8988T (cell line): Measurements from ENCODE around the gene SH3GL3.

ENCODE experiments used
- DNase-seq: peaks from one replicate; pipeline ENCODE4 v3.0.0; 2011

SH3GL3 gene

DNA sequence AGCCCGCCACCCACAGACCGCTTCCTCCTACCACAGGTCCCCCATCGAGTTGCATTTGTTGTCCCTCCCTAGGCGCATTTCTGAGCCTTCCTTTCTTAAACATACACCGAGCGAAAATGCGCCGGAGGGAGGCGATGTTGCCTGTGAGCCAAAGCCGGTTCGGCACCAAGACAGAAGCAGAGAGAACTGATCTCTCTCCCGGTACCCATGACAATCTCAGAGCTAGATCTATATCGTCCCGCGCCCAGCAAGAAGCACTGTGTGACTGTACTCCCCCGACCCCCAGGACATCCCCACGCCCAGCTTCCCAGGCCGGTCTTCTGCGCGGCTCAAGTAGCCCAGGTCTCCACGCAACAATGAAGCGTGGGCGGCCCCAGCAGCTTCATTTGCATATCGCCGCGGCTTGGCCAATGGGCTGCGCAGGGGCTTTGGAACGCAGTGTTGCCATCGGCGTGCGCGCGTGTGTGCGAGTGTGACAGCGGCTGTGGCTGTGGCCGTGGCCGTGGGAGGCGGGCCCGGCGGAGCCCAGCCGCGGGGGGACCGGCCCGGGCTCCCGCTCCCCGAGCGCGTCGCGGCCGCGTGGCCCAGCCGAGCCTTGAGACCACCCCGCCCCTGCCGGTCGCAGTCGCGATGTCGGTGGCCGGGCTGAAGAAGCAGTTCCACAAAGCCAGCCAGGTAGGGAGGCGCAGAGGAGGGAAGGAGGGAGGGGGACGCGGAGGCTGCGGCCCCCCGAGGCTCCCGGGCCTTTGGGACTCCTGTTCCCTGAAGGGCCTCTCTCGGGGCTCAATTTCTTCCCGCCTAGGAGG is at the start of gene SH3GL3:
TSS of gene SH3GL3 (plus strand) at position 438 of the 806 bp plus-strand sequence. CDS start at position 631, 193 bp downstream.
- no peak for DNase-seq

DNA sequence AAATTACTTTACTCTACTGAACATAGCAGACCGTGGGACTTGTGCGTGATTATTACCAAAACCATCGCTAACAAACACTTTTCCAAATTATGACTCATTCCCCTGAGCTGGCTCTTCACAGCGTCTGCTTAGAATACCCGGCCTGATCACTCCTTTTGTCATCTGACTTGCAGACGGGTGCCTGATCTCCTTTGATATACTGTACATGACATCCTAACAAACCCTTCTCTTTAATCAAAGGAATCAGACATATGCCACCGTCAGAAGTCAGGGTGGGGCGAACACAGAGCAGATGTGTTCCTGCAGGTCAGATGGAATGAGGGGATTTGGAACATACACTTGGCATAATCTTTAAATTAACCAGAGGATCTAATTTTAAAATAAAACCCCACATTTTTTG is 48.5 kb upstream of the SH3GL3 start:
- no peak for DNase-seq

GRCh38 chr15:83404121-83404520 is 43.0 kb upstream of the SH3GL3 start:
- DNase-seq: no peak

DNA sequence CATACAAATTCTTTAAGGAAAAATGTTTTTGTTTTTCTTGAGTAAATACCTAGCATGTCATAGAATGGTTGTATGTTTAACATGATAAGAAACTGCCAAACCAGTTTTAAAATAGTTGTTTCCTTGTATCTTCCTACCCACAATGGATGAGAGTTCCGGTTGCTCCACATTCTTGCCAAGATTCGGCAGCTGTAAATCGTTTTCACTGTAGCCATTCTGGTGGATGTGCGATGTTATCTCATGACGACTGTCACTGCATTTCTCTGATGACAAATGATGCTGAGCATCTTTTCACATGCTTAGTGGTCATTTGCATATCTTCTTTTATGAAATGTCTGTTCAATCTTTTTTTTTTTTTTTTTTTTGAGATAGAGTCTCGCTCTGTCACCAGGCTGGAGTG is 36.6 kb upstream of the SH3GL3 start:
- no peak for DNase-seq

DNA sequence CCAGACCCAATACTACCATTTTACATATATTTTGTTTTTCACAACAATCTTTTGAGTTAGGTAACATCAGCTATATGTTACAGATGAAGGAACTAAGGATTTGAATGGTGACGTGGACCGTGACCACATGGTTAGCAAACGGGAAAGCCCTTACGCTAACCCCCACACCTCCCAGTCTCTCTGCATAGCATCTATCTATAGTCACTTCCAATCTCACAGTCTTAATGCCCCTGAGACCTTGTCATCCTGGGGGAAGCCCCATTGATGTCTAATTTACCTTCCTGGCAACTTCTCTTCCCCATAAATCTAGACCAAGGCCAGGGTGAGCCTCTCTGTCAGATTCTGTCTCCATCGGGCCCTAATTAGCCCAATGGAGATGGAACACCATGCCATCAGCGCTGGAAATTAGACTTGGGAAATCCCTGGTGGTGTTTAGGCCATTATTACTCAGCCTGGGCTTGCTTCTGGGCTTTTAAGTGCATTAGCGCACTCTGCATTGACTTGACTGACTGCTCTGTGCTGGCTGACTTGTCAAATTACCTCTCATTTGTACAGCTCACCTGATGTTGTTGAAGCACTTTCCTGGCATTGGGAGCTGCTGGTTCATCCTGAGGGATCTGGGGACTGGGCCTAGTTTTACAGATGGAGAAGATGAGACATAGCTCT is 34.0 kb upstream of the SH3GL3 start:
- DNase-seq: no peak

DNA sequence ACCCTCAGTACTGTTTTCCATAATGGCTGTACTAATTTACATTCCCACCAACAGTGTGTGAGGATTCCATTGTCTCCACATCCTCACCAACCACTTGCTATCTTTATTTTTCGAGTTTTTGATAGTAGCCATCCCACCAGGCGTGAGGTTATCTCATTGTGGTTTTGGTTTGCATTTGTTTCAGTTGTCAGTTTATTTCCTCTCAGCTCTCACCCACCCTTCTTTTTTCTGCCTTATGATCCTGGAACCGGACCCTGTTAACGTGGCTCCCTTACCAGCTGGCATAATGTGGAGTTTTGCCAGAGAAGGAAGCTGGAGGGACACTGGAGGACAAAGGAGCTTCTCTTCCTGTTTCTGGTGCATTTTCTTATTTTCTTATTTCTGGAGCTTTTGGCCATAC is 25.1 kb upstream of the SH3GL3 start:
- no peak for DNase-seq

DNA sequence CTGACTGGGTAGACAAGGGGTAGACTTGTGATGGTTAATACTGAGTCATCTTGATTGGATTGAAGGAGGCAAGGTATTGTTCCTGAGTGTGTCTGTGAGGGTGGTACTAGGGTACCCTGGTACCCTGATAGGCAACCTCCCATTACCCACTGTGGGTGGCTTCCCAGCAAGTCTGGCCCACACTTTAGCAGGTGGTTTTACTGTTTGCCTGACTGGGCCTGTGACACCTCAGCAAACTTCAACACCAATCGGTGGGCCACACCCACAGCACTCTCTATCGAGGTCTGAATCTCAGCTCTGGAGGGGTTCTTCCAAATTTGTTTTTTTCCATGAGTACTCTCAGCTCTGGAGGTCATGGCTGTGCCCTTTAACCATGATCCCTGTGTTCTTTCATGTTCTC is 24.6 kb upstream of the SH3GL3 start:
- DNase-seq: no peak

DNA sequence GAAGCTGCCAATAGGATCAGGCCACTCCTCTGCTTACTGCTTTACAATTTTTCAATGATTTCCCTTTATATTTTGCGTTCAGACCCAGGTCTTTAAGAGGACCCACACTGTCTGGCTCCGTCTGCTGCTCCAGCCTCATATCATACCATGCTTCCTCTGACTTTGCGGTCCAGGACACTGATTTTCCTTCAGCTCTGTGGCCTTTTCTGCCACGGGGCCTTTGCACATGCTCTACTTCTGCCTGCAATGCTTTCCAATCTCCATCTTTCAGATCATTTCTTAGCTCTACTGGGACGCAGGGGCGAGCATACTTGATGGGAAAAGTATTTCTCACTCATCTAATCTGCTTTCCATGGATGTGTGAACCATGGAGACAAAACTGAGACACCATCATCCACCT is 23.0 kb upstream of the SH3GL3 start:
- DNase-seq: no peak

DNA sequence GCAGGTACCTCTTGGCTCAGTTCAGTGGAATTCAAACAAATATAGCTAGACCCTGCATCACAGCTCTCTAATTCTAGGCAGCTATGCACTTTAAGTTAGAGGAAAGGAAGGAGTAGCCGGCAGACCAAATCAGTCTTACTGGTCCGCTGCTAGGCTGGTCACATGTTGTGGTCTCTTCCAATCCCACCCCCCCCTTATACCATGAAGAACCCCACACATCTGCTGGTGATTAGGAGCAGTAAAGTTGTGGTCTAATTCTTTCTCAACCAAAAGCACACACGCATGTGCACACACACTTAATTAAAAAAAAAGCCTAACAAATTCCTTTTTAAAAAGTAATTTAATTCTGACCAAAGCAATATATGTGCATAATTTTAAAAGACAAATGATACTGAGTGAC is 16.7 kb upstream of the SH3GL3 start:
- no peak for DNase-seq

DNA sequence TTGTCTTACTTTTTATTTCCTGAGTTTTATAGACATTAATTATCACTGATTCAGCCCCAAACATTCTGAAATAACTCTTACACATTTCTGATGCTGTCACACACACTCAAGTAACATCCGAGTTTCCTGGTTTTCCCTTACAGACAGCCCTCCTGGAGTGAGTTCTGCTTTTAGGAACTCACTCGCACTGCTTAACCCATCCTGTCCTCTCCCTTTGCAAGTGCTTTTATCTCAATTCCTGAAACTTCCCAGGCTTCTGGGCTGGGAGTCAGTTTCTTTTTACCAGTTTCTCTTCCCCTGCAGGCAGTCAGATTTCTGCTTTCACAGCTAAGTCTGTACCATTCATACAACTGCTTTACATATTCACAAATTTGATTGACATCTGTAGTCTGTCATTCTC is 15.6 kb upstream of the SH3GL3 start:
- DNase-seq: no peak

DNA sequence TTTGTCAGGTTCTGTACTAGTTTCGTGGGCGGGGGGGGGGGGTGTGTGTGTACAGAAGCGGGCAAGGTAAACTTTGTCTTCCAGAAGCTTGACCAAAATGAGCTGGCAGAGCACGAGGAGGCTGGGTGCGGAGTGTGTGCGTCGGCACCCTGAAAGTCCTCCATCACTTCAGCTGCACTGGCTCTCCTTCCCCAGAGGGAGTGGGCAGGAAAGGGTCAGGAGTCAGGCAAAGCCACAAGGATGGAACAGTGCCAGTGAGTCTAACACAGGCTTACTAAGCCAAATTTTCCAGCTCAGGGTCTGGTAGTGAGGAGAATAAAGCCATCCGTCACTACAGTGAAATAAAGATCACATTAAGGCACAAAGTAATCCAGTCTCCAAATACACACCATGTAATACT is 11.9 kb upstream of the SH3GL3 start:
- no peak for DNase-seq

- no peak for DNase-seq
Measured at GRCh38 chr15:83435782-83436181, 11.4 kb upstream of the SH3GL3 start.

DNA sequence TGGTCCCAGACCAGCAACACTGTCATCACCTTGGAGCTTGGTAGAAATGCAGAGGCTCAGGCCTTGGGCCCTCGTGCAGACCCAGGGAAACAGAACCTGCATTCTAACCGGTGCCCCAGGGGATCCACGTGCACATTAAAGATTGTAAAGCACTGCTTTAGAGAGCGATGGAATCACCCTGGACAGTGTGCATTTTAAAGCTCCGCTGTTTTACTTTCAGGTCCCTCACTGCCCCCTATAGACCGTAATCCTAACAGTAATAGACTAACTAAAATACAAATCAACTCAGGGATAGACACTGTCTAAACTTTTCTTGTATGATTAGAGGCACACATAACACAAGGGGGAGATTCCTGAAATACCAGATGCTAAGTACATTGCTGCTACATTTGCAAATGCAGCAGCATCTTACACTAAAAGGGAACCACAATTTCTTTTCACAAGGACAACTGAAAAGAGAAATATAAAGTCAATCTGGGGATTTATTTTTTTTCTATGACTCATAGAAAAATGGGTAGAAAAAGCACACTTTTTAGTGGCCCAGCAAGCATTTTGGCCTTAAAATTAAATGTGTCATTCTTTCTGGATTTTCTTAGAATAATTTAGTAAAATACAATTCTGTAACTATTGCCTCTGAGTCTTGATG is 10.5 kb upstream of the SH3GL3 start:
- DNase-seq: peak; percentile 15

DNA sequence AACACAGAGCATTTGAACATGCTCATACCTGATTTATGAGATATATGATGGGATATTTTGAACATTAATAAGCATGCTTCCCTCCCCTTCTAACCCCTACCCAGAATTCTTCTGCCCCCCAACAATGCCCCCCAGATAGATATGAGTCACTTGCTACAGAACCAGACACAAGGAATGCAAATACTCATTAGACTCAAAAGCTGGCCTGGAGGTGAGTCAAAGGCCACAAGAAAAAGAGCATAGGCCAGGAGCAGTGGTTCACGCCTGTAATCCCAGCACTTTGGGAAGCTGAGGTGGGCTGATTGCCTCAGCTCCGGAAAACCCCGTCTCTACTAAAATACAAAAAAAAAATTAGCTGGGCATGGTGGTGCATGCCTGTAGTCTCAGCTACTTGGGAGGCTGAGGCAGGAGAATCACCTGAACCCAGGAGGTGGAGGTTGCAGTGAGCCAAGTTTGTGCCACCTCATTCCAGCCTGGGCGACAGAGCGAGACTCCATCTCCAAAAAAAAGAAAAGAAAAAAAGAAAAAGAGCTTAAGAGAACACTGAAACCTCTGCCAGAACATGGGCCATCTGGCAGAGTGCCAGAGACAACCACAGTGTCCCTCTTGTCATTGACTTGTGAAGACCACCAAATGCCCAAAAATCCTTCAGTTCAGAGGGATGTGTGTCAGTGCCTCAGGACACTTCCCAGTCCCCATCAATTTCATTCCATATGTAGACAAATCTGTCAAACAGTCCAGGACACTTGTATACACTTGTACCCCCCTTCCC is 3.9 kb upstream of the SH3GL3 start:
- no peak for DNase-seq

DNA sequence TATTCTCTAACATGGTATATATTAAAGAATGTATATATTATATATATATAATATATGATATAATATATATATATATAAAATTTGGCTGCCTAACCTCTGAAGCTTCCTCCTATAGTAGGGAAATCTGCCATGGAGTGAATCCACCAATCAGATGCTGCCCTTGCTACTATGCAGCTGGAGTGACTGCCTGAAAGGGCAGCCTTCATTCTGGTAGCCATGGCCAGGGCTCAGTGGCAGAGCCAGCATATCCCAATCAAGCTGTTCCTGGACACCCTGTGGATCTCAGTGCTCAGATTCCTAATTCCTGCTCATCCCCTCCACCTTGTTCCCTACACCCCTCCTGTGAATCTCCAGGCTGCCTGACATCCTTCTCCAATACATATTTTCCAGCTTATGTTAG is 2.2 kb upstream of the SH3GL3 start:
- DNase-seq: no peak

GRCh38 chr15:83445643-83446042 is 1.5 kb upstream of the SH3GL3 start:
- no peak for DNase-seq

DNA sequence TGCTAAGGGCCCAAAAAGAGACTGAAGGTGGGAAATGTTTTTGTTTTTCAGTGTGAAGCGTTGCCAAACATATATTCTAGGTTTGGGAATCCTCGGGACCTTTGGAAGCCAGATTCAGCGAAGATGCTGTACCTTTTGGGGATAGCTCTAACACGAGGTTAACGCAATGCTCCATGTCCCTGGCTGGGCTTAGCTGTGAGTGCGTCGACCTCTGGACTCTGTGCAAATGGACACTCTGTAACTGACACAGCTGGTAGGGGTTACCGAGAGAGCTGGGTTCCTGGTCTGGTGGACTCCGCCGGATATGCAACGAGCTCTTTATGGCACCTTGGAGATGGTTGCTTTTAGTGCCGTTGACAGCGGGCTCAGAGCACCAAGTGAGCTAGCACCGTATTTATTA is 724 bp upstream of the SH3GL3 start:
- no peak for DNase-seq

GRCh38 chr15:83449250-83449671 is 2.1 kb downstream of the SH3GL3 start:
- no peak for DNase-seq

- DNase-seq: no peak
Measured at GRCh38 chr15:83449937-83450506, 2.9 kb downstream of the SH3GL3 start.

GRCh38 chr15:83457149-83457548 is 10.0 kb downstream of the SH3GL3 start:
- DNase-seq: no peak

DNA sequence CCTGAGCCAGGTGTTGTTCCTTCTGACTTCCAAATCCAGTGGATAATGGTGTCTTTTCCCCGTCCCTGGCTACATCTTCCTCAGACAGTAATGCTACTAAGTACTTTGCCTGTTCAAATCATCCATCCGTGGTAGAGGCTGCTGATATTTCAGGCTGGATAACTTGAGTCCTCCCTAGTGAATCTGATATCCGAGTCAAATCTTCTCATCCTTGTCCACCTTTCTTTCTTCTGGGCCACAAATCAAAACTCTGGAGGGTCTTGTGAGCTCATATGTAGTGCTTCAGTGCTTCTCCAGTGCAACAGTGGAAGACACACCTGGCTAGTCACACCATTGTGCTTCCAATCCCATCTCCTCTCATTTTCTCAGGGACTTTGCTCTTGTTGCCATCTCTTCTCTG is 11.2 kb downstream of the SH3GL3 start:
- DNase-seq: no peak

DNA sequence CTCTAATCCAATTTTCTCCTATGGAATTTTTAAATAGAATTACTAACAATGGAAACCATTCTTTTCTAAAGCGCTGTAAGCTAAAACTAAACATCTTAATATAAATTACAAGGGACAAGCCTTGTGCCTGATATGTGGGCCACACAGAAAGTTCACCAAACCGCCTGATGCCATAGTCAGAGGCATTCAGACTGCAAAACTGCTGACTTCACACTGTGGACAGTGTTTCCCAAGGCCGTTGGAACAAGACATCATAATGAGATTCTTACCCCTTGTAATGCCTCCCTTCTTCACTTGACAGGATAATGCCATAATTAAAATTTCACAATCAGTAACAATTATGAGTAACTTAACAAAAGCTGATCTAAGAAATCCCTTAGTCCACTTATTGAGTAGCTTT is 14.9 kb downstream of the SH3GL3 start:
- DNase-seq: no peak

DNA sequence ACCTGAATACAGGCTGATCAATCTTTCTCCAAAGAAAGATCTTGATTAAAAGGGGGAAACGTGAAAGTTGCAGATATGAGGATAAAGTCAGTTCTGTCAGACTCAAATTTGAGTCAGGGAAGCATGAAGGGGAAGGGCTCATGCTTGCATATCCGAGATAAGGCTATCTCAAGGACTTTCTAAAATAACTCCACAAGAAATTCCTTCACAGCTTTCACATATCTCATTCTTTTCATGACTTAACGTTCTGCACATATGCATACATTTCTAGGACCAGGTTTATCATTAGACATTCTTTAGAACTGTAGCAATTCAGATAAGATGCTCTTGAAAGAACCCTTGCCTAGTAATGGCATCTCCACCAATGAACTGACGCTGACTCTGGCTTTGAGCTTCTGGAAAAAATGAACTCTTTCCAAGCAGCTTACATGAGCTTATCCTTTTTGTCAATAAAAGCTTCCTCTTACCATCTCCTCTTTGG is 15.9 kb downstream of the SH3GL3 start:
- DNase-seq: no peak
